WTC11 (cell line): ENCODE measurements around the gene OSBP2. TPM values are rescaled to one million over a fixed set of nuclear protein-coding genes. Genes with fewer than 3 reads are reported as not detected.

Source experiments
- ATAC-seq: fragments of 200-7000 bp; cut with Tn5 transposase; 2 replicates; pipeline ENCODE4 v1.10.0; 2021; ENCODE audit warnings: mild to moderate bottlenecking, moderate library complexity
- CTCF ChIA-PET: fragments of 300-600 bp; sonication (Branson Sonifier 250); formaldehyde crosslinking; loops from one replicate; lab custom pipeline; 2021; ENCODE audit warnings: antibody characterized with exemption; lab: Charles Lee
- POLR2A ChIA-PET: fragments of 350-600 bp; sonication (Branson Sonifier 250); formaldehyde crosslinking; loops from one replicate; lab custom pipeline; 2021; ENCODE audit warnings: antibody characterized with exemption; lab: Charles Lee
- DNase-seq: peaks from one replicate; pipeline ENCODE4 v3.0.0; 2021; ENCODE audit warnings: low spot score
- H3K27ac Mint-ChIP-seq: 2 replicates; pipeline ENCODE4 v1.8.0; 2021; ENCODE audit warnings: mixed read lengths
- H3K27me3 Mint-ChIP-seq: 2 replicates; pipeline ENCODE4 v1.8.0; 2021; ENCODE audit warnings: low read depth, mild to moderate bottlenecking, moderate library complexity, mixed read lengths
- H3K36me3 Mint-ChIP-seq: 2 replicates; pipeline ENCODE4 v1.8.0; 2021; ENCODE audit warnings: mixed read lengths
- H3K4me1 Mint-ChIP-seq: 2 replicates; pipeline ENCODE4 v1.8.0; 2022; ENCODE audit warnings: mixed read lengths
- H3K4me3 Mint-ChIP-seq: 2 replicates; pipeline ENCODE4 v1.8.0; 2021; ENCODE audit warnings: mild to moderate bottlenecking, moderate library complexity, mixed read lengths
- H3K9me3 Mint-ChIP-seq: 2 replicates; pipeline ENCODE4 v1.8.0; 2021; ENCODE audit warnings: mixed read lengths
- ATF6 ChIP-seq: sonication (generic); formaldehyde crosslinking; IDR thresholded peaks from 2 replicates; pipeline ENCODE4 v1.8.1; 2023; ENCODE audit warnings: mild to moderate bottlenecking, missing genetic modification reagents
- FOXK1 ChIP-seq: sonication (generic); formaldehyde crosslinking; IDR thresholded peaks from 2 replicates; pipeline ENCODE4 v1.8.0; 2022; ENCODE audit warnings: mild to moderate bottlenecking, moderate library complexity, missing genetic modification reagents
- FOXP1 ChIP-seq: sonication (generic); formaldehyde crosslinking; IDR thresholded peaks from 2 replicates; pipeline ENCODE4 v1.8.0; 2022; ENCODE audit warnings: missing genetic modification reagents, mild to moderate bottlenecking, moderate library complexity, borderline replicate concordance
- HMGXB4 ChIP-seq: sonication (generic); formaldehyde crosslinking; IDR thresholded peaks from 2 replicates; pipeline ENCODE4 v1.8.1; 2023; ENCODE audit warnings: mild to moderate bottlenecking, moderate library complexity, missing genetic modification reagents
- MYBL2 ChIP-seq: sonication (generic); formaldehyde crosslinking; IDR thresholded peaks from 2 replicates; pipeline ENCODE4 v1.8.1; 2023; ENCODE audit warnings: mild to moderate bottlenecking, moderate library complexity, missing genetic modification reagents
- NFYB ChIP-seq: sonication (generic); formaldehyde crosslinking; conservative IDR thresholded peaks from 2 replicates; pipeline ENCODE4 v1.8.0; 2022; ENCODE audit warnings: low read depth, missing genetic modification reagents
- NR1H2 ChIP-seq: sonication (generic); formaldehyde crosslinking; IDR thresholded peaks from 2 replicates; pipeline ENCODE4 v1.9.0; 2021; ENCODE audit warnings: mild to moderate bottlenecking, moderate library complexity, missing genetic modification reagents
- OVOL2 ChIP-seq: fragments of 250-450 bp; sonication (Bioruptor Pico); IDR thresholded peaks from 2 replicates; pipeline ENCODE4 v1.9.0; 2021; ENCODE audit warnings: mild to moderate bottlenecking, borderline replicate concordance
- SOX15 ChIP-seq: fragments of 250-450 bp; sonication (Bioruptor Pico); IDR thresholded peaks from 2 replicates; pipeline ENCODE4 v1.9.0; 2021; ENCODE audit warnings: mild to moderate bottlenecking
- TP53 ChIP-seq: sonication (generic); formaldehyde crosslinking; IDR thresholded peaks from 2 replicates; pipeline ENCODE4 v1.8.1; 2023; ENCODE audit warnings: mild to moderate bottlenecking, missing genetic modification reagents
- ZNF219 ChIP-seq: sonication (generic); formaldehyde crosslinking; IDR thresholded peaks from 2 replicates; pipeline ENCODE4 v1.8.0; 2023; ENCODE audit warnings: missing genetic modification reagents, mild to moderate bottlenecking, borderline replicate concordance
- ZNF396 ChIP-seq: fragments of 250-450 bp; sonication (Bioruptor Pico); IDR thresholded peaks from 2 replicates; pipeline ENCODE4 v1.8.0; 2021; ENCODE audit warnings: mild to moderate bottlenecking, moderate library complexity, borderline replicate concordance
- ZNF416 ChIP-seq: fragments of 250-450 bp; sonication (Bioruptor Pico); IDR thresholded peaks from 2 replicates; pipeline ENCODE4 v1.9.0; 2021; ENCODE audit warnings: mild to moderate bottlenecking, inconsistent platforms
- ZNF423 ChIP-seq: fragments of 250-450 bp; sonication (Bioruptor Pico); IDR thresholded peaks from 2 replicates; pipeline ENCODE4 v2.1.2; 2022; ENCODE audit warnings: mild to moderate bottlenecking, moderate library complexity
- ZNF671 ChIP-seq: fragments of 250-450 bp; sonication (Bioruptor Pico); IDR thresholded peaks from 2 replicates; pipeline ENCODE4 v1.8.0; 2021; ENCODE audit warnings: mild to moderate bottlenecking
- total RNA-seq: library from RNA; stranded (reverse); gene quantifications from 3 replicates; pipeline ENCODE4 v1.2.3, GENCODE V29; 2021
- TF ChIP-seq, protein P1 (sequence below): sonication (generic); formaldehyde crosslinking; IDR thresholded peaks from 2 replicates; pipeline ENCODE4 v1.8.1; 2023; ENCODE audit warnings: mild to moderate bottlenecking, missing genetic modification reagents, borderline replicate concordance
- TF ChIP-seq, protein P2 (sequence below): sonication (generic); formaldehyde crosslinking; IDR thresholded peaks from 2 replicates; pipeline ENCODE4 v1.8.0; 2022; ENCODE audit warnings: mild to moderate bottlenecking, missing genetic modification reagents
- TF ChIP-seq, protein P3 (sequence below): fragments of 250-450 bp; sonication (Bioruptor Pico); conservative IDR thresholded peaks from 2 replicates; pipeline ENCODE4 v1.9.0; 2021; ENCODE audit warnings: mild to moderate bottlenecking
- TF ChIP-seq, protein P4 (sequence below): fragments of 200-600 bp; IDR thresholded peaks from 2 replicates; pipeline ENCODE4 v1.8.0; 2022; ENCODE audit warnings: antibody characterized with exemption
- TF ChIP-seq, protein P5 (sequence below): sonication (generic); formaldehyde crosslinking; IDR thresholded peaks from 2 replicates; pipeline ENCODE4 v1.8.1; 2022; ENCODE audit warnings: mild to moderate bottlenecking, moderate library complexity, missing genetic modification reagents
- TF ChIP-seq, protein P6 (sequence below): sonication (generic); formaldehyde crosslinking; IDR thresholded peaks from 2 replicates; pipeline ENCODE4 v1.8.1; 2022; ENCODE audit warnings: mild to moderate bottlenecking, missing genetic modification reagents, moderate library complexity, borderline replicate concordance

OSBP2 gene
- total RNA-seq, 1 experiment from 2014 or later, result 4.1 TPM

GRCh38 chr22:30717952-30718351 lies 23.3 kb downstream of the OSBP2 start:
- DNase-seq, result no peak
- no peak overlapping the region for H3K4me3 Mint-ChIP-seq
- H3K27ac Mint-ChIP-seq, result no peak overlapping the region
- no peaks in the 10 kb centered on the region for H3K27me3 Mint-ChIP-seq
- POLR2A ChIA-PET, result no interaction called here
- H3K4me1 Mint-ChIP-seq, result no peaks in the 10 kb centered on the region
- TF ChIP-seq, protein P1, sequence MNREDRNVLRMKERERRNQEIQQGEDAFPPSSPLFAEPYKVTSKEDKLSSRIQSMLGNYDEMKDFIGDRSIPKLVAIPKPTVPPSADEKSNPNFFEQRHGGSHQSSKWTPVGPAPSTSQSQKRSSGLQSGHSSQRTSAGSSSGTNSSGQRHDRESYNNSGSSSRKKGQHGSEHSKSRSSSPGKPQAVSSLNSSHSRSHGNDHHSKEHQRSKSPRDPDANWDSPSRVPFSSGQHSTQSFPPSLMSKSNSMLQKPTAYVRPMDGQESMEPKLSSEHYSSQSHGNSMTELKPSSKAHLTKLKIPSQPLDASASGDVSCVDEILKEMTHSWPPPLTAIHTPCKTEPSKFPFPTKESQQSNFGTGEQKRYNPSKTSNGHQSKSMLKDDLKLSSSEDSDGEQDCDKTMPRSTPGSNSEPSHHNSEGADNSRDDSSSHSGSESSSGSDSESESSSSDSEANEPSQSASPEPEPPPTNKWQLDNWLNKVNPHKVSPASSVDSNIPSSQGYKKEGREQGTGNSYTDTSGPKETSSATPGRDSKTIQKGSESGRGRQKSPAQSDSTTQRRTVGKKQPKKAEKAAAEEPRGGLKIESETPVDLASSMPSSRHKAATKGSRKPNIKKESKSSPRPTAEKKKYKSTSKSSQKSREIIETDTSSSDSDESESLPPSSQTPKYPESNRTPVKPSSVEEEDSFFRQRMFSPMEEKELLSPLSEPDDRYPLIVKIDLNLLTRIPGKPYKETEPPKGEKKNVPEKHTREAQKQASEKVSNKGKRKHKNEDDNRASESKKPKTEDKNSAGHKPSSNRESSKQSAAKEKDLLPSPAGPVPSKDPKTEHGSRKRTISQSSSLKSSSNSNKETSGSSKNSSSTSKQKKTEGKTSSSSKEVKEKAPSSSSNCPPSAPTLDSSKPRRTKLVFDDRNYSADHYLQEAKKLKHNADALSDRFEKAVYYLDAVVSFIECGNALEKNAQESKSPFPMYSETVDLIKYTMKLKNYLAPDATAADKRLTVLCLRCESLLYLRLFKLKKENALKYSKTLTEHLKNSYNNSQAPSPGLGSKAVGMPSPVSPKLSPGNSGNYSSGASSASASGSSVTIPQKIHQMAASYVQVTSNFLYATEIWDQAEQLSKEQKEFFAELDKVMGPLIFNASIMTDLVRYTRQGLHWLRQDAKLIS (CRISPR knock-in tag), result no peak
- TF ChIP-seq TP53 (CRISPR knock-in tag) (no peak), FOXP1 (no peak), SOX15 (CRISPR knock-in tag) (no peak), HMGXB4 (CRISPR knock-in tag) (no peak), NFYB (CRISPR knock-in tag) (no peak), OVOL2 (CRISPR knock-in tag) (no peak), ZNF396 (CRISPR knock-in tag) (no peak), ZNF423 (CRISPR knock-in tag) (no peak)
- TF ChIP-seq, protein P2, sequence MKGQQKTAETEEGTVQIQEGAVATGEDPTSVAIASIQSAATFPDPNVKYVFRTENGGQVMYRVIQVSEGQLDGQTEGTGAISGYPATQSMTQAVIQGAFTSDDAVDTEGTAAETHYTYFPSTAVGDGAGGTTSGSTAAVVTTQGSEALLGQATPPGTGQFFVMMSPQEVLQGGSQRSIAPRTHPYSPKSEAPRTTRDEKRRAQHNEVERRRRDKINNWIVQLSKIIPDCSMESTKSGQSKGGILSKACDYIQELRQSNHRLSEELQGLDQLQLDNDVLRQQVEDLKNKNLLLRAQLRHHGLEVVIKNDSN (CRISPR knock-in tag), result no peak
- TF ChIP-seq, protein P3, sequence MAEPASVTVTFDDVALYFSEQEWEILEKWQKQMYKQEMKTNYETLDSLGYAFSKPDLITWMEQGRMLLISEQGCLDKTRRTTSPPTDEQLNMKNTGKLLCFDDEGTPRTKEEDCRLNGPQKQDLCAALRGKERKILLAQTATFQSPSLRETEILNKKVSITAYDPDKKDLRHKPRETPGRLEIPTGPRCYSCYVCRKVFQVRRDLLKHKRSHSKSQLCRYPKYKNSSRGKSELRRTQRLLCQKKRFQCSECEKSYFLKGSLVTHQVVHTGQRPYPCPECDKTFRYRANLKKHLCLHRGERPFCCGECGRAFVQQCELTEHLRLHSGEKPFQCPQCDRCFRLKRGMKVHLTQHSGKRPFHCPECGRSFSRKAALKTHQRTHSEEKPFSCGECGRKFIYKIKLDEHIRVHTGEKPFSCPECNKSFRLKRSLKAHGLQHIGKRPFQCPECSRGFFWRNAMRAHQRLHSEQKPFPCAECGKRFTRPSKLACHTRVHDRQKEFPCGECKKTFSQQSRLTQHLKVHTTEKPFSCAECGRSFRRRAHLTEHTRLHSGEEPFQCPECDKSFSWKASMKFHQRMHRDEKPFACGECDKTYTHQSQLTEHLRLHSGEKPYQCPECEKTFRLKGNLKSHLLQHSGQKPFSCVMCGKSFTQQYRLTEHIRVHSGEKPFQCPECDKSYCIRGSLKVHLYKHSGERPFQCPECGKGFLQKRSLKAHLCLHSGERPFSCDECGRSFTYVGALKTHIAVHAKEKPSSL, result no peak
- TF ChIP-seq, protein P4, sequence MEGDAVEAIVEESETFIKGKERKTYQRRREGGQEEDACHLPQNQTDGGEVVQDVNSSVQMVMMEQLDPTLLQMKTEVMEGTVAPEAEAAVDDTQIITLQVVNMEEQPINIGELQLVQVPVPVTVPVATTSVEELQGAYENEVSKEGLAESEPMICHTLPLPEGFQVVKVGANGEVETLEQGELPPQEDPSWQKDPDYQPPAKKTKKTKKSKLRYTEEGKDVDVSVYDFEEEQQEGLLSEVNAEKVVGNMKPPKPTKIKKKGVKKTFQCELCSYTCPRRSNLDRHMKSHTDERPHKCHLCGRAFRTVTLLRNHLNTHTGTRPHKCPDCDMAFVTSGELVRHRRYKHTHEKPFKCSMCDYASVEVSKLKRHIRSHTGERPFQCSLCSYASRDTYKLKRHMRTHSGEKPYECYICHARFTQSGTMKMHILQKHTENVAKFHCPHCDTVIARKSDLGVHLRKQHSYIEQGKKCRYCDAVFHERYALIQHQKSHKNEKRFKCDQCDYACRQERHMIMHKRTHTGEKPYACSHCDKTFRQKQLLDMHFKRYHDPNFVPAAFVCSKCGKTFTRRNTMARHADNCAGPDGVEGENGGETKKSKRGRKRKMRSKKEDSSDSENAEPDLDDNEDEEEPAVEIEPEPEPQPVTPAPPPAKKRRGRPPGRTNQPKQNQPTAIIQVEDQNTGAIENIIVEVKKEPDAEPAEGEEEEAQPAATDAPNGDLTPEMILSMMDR, result no peak
- no peak for ATAC-seq
- peaks cover 5% of the 10 kb centered on the region for H3K9me3 Mint-ChIP-seq
- H3K36me3 Mint-ChIP-seq, result no peaks in the 10 kb centered on the region
- CTCF ChIA-PET, result interaction anchor here (0.6 kb wide), 1 partner anchor 46 kb away, joined by 3 read pairs; no protein-coding TSS in a partner anchor

DNA sequence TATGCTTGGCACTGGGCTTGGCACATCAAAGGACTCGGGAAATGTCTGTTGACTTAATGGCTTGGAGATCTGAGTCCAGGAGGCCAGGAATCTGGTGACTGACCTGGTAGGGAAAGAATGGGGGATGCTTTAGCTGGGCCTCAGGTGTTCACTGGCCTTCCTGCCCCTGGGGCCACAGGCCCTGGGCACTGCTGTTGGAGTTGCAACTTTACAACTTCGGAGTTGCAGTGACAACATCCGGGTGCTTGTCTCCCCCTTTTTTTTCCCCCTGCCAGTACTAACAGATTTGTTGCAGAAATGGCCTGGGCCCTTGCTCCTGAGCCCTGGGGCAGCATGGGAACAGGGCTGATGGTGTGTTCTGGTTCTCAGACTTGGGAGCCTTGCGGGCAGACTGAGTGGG lies 23.8 kb downstream of the OSBP2 start:
- no peak overlapping the region for H3K4me3 Mint-ChIP-seq
- ATAC-seq, result no peak
- CTCF ChIA-PET, result interaction anchor here (1.0 kb wide), 1 partner anchor 84 kb away, joined by 3 read pairs; no protein-coding TSS in a partner anchor
- TF ChIP-seq NR1H2 (CRISPR knock-in tag) (no peak), ZNF671 (CRISPR knock-in tag) (no peak), ZNF423 (CRISPR knock-in tag) (no peak), ZNF416 (CRISPR knock-in tag) (no peak), FOXK1 (CRISPR knock-in tag) (no peak), ATF6 (CRISPR knock-in tag) (no peak), MYBL2 (CRISPR knock-in tag) (no peak), ZNF219 (CRISPR knock-in tag) (no peak), OVOL2 (CRISPR knock-in tag) (no peak)
- TF ChIP-seq, protein P5, sequence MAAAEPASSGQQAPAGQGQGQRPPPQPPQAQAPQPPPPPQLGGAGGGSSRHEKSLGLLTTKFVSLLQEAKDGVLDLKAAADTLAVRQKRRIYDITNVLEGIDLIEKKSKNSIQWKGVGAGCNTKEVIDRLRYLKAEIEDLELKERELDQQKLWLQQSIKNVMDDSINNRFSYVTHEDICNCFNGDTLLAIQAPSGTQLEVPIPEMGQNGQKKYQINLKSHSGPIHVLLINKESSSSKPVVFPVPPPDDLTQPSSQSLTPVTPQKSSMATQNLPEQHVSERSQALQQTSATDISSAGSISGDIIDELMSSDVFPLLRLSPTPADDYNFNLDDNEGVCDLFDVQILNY (CRISPR knock-in tag), result no peak
- TF ChIP-seq, protein P6, sequence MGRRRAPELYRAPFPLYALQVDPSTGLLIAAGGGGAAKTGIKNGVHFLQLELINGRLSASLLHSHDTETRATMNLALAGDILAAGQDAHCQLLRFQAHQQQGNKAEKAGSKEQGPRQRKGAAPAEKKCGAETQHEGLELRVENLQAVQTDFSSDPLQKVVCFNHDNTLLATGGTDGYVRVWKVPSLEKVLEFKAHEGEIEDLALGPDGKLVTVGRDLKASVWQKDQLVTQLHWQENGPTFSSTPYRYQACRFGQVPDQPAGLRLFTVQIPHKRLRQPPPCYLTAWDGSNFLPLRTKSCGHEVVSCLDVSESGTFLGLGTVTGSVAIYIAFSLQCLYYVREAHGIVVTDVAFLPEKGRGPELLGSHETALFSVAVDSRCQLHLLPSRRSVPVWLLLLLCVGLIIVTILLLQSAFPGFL, result no peak

More for the DNA sequence above, 23.8 kb downstream of the OSBP2 start:
- DNase-seq, result no peak
- Mint-ChIP-seq H3K27me3 (no peaks in the 10 kb centered on the region), H3K4me1 (no peaks in the 10 kb centered on the region), H3K9me3 (peaks cover 5% of the 10 kb centered on the region), H3K27ac (no peak overlapping the region), H3K36me3 (no peaks in the 10 kb centered on the region)
- POLR2A ChIA-PET, result no interaction called here
